Liver (tissue), 9 donors: ENCODE data around the gene NR1D2. TPM values are rescaled to one million over a fixed set of nuclear protein-coding genes. Genes with fewer than 3 reads are reported as not detected.

Source experiments
- DNase-seq: peaks from one replicate; pipeline ENCODE4 v3.0.0-alpha.2; 2017; ENCODE audit warnings: low spot score
- H3K27ac ChIP-seq, 2 donors: one replicate each; pipeline ENCODE4 v1.7.0; 2013; ENCODE audit warnings: inconsistent platforms in 2 of 2, low read length in 2 of 2, control low read depth in 1 of 2, low read depth in 1 of 2, mild to moderate bottlenecking in 1 of 2
- H3K27me3 ChIP-seq, 4 donors: one replicate each; pipeline versions ENCODE4 v1.6.1 to v1.7.0; 2013; ENCODE audit warnings: low read length in 3 of 4, inconsistent platforms in 1 of 4, mild to moderate bottlenecking in 1 of 4, moderate library complexity in 1 of 4; ENCODE audit not compliant: control insufficient read depth in 4 of 4, insufficient read depth in 4 of 4
- H3K36me3 ChIP-seq, 4 donors: one replicate each; pipeline versions ENCODE4 v1.6.1 to v1.7.0; 2013; ENCODE audit warnings: low read length in 3 of 4, mild to moderate bottlenecking in 3 of 4, low read depth in 1 of 4, moderate library complexity in 1 of 4; ENCODE audit not compliant: control insufficient read depth in 4 of 4, insufficient read depth in 3 of 4
- H3K4me1 ChIP-seq, 4 donors: one replicate each; pipeline versions ENCODE4 v1.6.1 to v1.7.0; 2013; ENCODE audit warnings: low read length in 3 of 4, mild to moderate bottlenecking in 3 of 4, moderate library complexity in 1 of 4; ENCODE audit not compliant: control insufficient read depth in 4 of 4, insufficient read depth in 4 of 4
- H3K4me3 ChIP-seq, 3 donors: one replicate each; pipeline versions ENCODE4 v1.6.1 to v1.7.0; 2013; ENCODE audit warnings: low read length in 3 of 3, control low read depth in 1 of 3, low read depth in 1 of 3, mild to moderate bottlenecking in 1 of 3
- H3K9ac ChIP-seq, 2 donors: one replicate each; pipeline ENCODE4 v1.7.0; 2013; ENCODE audit warnings: low read length in 2 of 2, mild to moderate bottlenecking in 2 of 2, moderate library complexity in 2 of 2, control low read depth in 1 of 2, low read depth in 1 of 2
- H3K9me3 ChIP-seq, 4 donors: one replicate each; pipeline versions ENCODE4 v1.6.1 to v1.7.0; 2013; ENCODE audit warnings: low read length in 3 of 4; ENCODE audit not compliant: control insufficient read depth in 4 of 4
- ATF3 ChIP-seq: IDR thresholded peaks from 2 replicates; pipeline ENCODE4 v1.6.1; 2016; ENCODE audit warnings: antibody characterized with exemption
- EGR1 ChIP-seq, 2 donors: IDR thresholded peaks; 2 replicates each; pipeline ENCODE4 v1.6.1; 2016 to 2018; ENCODE audit warnings: antibody characterized with exemption in 2 of 2, low read depth in 2 of 2
- FOXA1 ChIP-seq: IDR thresholded peaks from 2 replicates; pipeline ENCODE4 v1.6.1; 2016; ENCODE audit warnings: antibody characterized with exemption
- FOXA2 ChIP-seq: IDR thresholded peaks from 2 replicates; pipeline ENCODE4 v1.6.1; 2016; ENCODE audit warnings: antibody characterized with exemption
- HNF4A ChIP-seq, 2 donors: conservative IDR thresholded peaks; 2 replicates each; pipeline ENCODE4 v1.6.1; 2016; ENCODE audit warnings: antibody characterized with exemption in 2 of 2, mild to moderate bottlenecking in 2 of 2
- HNF4G ChIP-seq: IDR thresholded peaks from 2 replicates; pipeline ENCODE4 v1.6.1; 2016; ENCODE audit warnings: antibody characterized with exemption
- NR2F2 ChIP-seq: IDR thresholded peaks from 2 replicates; pipeline ENCODE4 v1.6.1; 2016; ENCODE audit warnings: antibody characterized with exemption
- RAD21 ChIP-seq, 2 donors: IDR thresholded peaks; 2 replicates each; pipeline ENCODE4 v1.6.1; 2016; ENCODE audit warnings: antibody characterized with exemption in 2 of 2, mild to moderate bottlenecking in 2 of 2
- REST ChIP-seq: IDR thresholded peaks from 2 replicates; pipeline ENCODE4 v1.6.1; 2016; ENCODE audit warnings: antibody characterized with exemption, mild to moderate bottlenecking
- RXRA ChIP-seq, 2 donors: IDR thresholded peaks; 2 replicates each; pipeline ENCODE4 v1.6.1; 2017 to 2018; ENCODE audit warnings: antibody characterized with exemption in 2 of 2, mild to moderate bottlenecking in 1 of 2
- SP1 ChIP-seq: IDR thresholded peaks from 2 replicates; pipeline ENCODE4 v1.6.1; 2018; ENCODE audit warnings: antibody characterized with exemption, mild to moderate bottlenecking
- TAF1 ChIP-seq: conservative IDR thresholded peaks from 2 replicates; pipeline ENCODE4 v1.6.1; 2016; ENCODE audit warnings: antibody characterized with exemption, mild to moderate bottlenecking
- YY1 ChIP-seq: IDR thresholded peaks from 2 replicates; pipeline ENCODE4 v1.6.1; 2016; ENCODE audit warnings: antibody characterized with exemption, mild to moderate bottlenecking
- ZBTB33 ChIP-seq: IDR thresholded peaks from 2 replicates; pipeline ENCODE4 v1.6.1; 2016; ENCODE audit warnings: antibody characterized with exemption
- WGBS: extraction: QIAGEN DNeasy Blood & Tissue Kit; methylation state at CpG from one replicate; pipeline ENCODE4 v1.1.7; 2013; 5-methylcytosine and 5-hydroxymethylcytosine counted together
- polyA plus RNA-seq, 2 donors: library from polyadenylated mRNA; stranded (reverse) in 1 of 2; unstranded in 1 of 2; fragments of 200-250 nt in 1 of 2; fragments of >200 nt in 1 of 2; fragmentation: Nextera tagmentation in 1 of 2; extraction: Ambion mirVana in 1 of 2; gene quantifications; one replicate each; pipeline versions ENCODE4 v1.2.1 to v1.2.3, GENCODE V29; 2013 to 2015
- total RNA-seq, 2 donors: library from RNA; depleted of rRNA; stranded (reverse); fragments of >200 nt; gene quantifications; one replicate each; pipeline ENCODE4 v1.2.3, GENCODE V29; 2014
- donor health status: healthy.
- donor health status: healthy.
- donor health status: healthy.
- donor health status: healthy.
- donor health status: healthy.

The NR1D2 gene
- total and polyA plus RNA-seq, 4 donors, result 7.3 to 25.5 (median 9.2) TPM

- Histone ChIP-seq H3K9ac (peak overlapping the region in 1 of 2 donors; percentile 72), H3K9me3 (no peaks in the 10 kb centered on the region), H3K4me3 (peak overlapping the region in 1 of 3 donors; percentile 12), H3K27ac (peak overlapping the region in 1 of 2 donors; percentile 0), H3K4me1 (peaks cover 11 to 52% (median 35%) of the 10 kb centered on the region in 4 donors), H3K27me3 (no peaks in the 10 kb centered on the region), H3K36me3 (peaks cover 0 to 3% (median 1%) of the 10 kb centered on the region in 4 donors)
- no peak for DNase-seq
- TF ChIP-seq RAD21 (IDR thresholded peaks at IDR 0.05) (no peak), HNF4A (conservative IDR thresholded peaks at IDR 0.05) (peak in 1 of 2 donors; percentile 24)
Measured at GRCh38 chr3:23950293-23950692, 5.2 kb downstream of the NR1D2 start.

- Histone ChIP-seq H3K27me3 (no peaks in the 10 kb centered on the region), H3K4me1 (peaks cover 10 to 37% (median 26%) of the 10 kb centered on the region in 4 donors), H3K9me3 (no peaks in the 10 kb centered on the region), H3K36me3 (peaks cover 0 to 11% (median 3%) of the 10 kb centered on the region in 4 donors), H3K9ac (no peak overlapping the region), H3K4me3 (no peak overlapping the region), H3K27ac (no peak overlapping the region)
- no peak for TF ChIP-seq SP1
- no peak for TF ChIP-seq FOXA1
- no peak for TF ChIP-seq TAF1
- no peak for TF ChIP-seq HNF4G
- TF ChIP-seq NR2F2, result no peak
- TF ChIP-seq HNF4A (conservative IDR thresholded peaks at IDR 0.05), result no peak
- TF ChIP-seq YY1, result no peak
- TF ChIP-seq EGR1 (IDR thresholded peaks at IDR 0.05; ENCODE audit: low read depth in 2 of 2), result no peak
- no peak for TF ChIP-seq ATF3
- TF ChIP-seq RXRA (IDR thresholded peaks at IDR 0.05), result no peak
- TF ChIP-seq REST, result no peak
- no peak for TF ChIP-seq ZBTB33
- 87% methylated on average over 4 of the region's 4 CpGs for WGBS
- DNase-seq, result no peak
Measured at GRCh38 chr3:23952646-23953045, 7.6 kb downstream of the NR1D2 start.

- Histone ChIP-seq H3K9ac (no peak overlapping the region), H3K27ac (no peak overlapping the region), H3K27me3 (no peaks in the 10 kb centered on the region), H3K4me1 (peaks cover 6 to 29% (median 18%) of the 10 kb centered on the region in 4 donors), H3K9me3 (no peaks in the 10 kb centered on the region), H3K4me3 (no peak overlapping the region), H3K36me3 (peaks cover 0 to 11% (median 3%) of the 10 kb centered on the region in 4 donors)
- no peak for DNase-seq
- no peak for TF ChIP-seq RAD21 (IDR thresholded peaks at IDR 0.05)
- TF ChIP-seq FOXA1, result no peak
- no peak for TF ChIP-seq TAF1
- no peak for TF ChIP-seq FOXA2
- TF ChIP-seq REST, result no peak
- TF ChIP-seq SP1, result no peak
- WGBS, result 53% methylated on average over 1 of the region's 1 CpG
Measured at GRCh38 chr3:23953523-23953922, 8.4 kb downstream of the NR1D2 start.
